Sigmoid colon (tissue), 7 donors: ENCODE data around the gene GLRA1. TPM values are rescaled to one million over a fixed set of nuclear protein-coding genes. Genes with fewer than 3 reads are reported as not detected.

Source experiments
- DNase-seq: peaks from one replicate; pipeline ENCODE4 v3.0.0-alpha.2; 2019
- H3K27ac ChIP-seq, 4 donors: fragments of 200-600 bp; sonication (generic); one replicate each; pipeline ENCODE4 v1.5.1; 2016 to 2019; ENCODE audit warnings: mild to moderate bottlenecking in 1 of 4
- H3K27me3 ChIP-seq, 3 donors: fragments of 200-600 bp; sonication (generic); one replicate each; pipeline ENCODE4 v1.5.1; 2019; ENCODE audit warnings: mild to moderate bottlenecking in 1 of 3
- H3K36me3 ChIP-seq, 4 donors: fragments of 200-600 bp; sonication (generic); one replicate each; pipeline ENCODE4 v1.5.1; 2016 to 2019
- H3K4me1 ChIP-seq, 4 donors: fragments of 200-600 bp; sonication (generic); one replicate each; pipeline ENCODE4 v1.5.1; 2017 to 2019
- H3K4me3 ChIP-seq, 4 donors: fragments of 200-600 bp; sonication (generic); one replicate each; pipeline ENCODE4 v1.5.1; 2017 to 2019; ENCODE audit warnings: mild to moderate bottlenecking in 2 of 4, moderate library complexity in 1 of 4
- H3K9me3 ChIP-seq, 4 donors: fragments of 200-600 bp in 3 of 4; sonication (generic) in 3 of 4; one replicate each; pipeline versions ENCODE4 v1.5.1 to v1.6.1; 2013 to 2019
- CTCF ChIP-seq, 4 experiments: fragments of 450-650 bp in 3 of 4; fragments of 200-600 bp in 1 of 4; IDR thresholded peaks; one replicate each; pipeline ENCODE4 v1.5.1; 2016 to 2019; ENCODE audit warnings: antibody characterized with exemption in 4 of 4, mild to moderate bottlenecking in 3 of 4, moderate library complexity in 2 of 4
- EP300 ChIP-seq, 4 donors: sonication (generic); formaldehyde crosslinking; IDR thresholded peaks; one replicate each; pipeline ENCODE4 v1.6.1; 2017; ENCODE audit warnings: antibody characterized with exemption in 4 of 4
- POLR2A ChIP-seq, 2 donors: fragments of 450-650 bp; IDR thresholded peaks; one replicate each; pipeline ENCODE4 v1.6.1; 2016; ENCODE audit warnings: antibody characterized with exemption in 2 of 2, mild to moderate bottlenecking in 2 of 2, moderate library complexity in 2 of 2
- POLR2AphosphoS5 ChIP-seq, 4 donors: sonication (generic); formaldehyde crosslinking; IDR thresholded peaks; one replicate each; pipeline ENCODE4 v1.6.1; 2017; ENCODE audit warnings: antibody characterized with exemption in 4 of 4
- WGBS, 2 donors: extraction: QIAGEN DNeasy Blood & Tissue Kit; methylation state at CpG; one replicate each; pipeline ENCODE4 v1.1.7; 2013; 5-methylcytosine and 5-hydroxymethylcytosine counted together
- intact Hi-C: fragments of 100-400 bp; cut with DNase I; formaldehyde crosslinking; loops from one replicate; pipeline ENCODE4 v1.15.1; 2023
- polyA plus RNA-seq, 3 donors: library from polyadenylated mRNA; stranded (reverse); fragments of 200-250 nt; gene quantifications; one replicate each; pipeline ENCODE4 v1.2.3, GENCODE V29; 2013
- total RNA-seq, 4 donors: library from RNA; depleted of rRNA; stranded (reverse); fragments of >200 nt; gene quantifications; one replicate each; pipeline ENCODE4 v1.1.0, GENCODE V29; 2016
- donor health status: healthy with polysubstance abuse.
- donor health status: Bipolar disorder and iron deficiency.
- donor health status: healthy.

Gene GLRA1
- total and polyA plus RNA-seq, 7 donors, result not detected

- 67 to 75% methylated on average over 6 of the region's 6 CpGs for WGBS, 2 donors
- Histone ChIP-seq H3K36me3 (no peaks in the 10 kb centered on the region), H3K4me3 (no peak overlapping the region), H3K9me3 (no peaks in the 10 kb centered on the region), H3K4me1 (no peaks in the 10 kb centered on the region), H3K27ac (no peak overlapping the region), H3K27me3 (no peaks in the 10 kb centered on the region)
- no peak for DNase-seq
- TF ChIP-seq CTCF (IDR thresholded peaks at IDR 0.05) (no peak), POLR2A (IDR thresholded peaks at IDR 0.05) (no peak), POLR2AphosphoS5 (IDR thresholded peaks at IDR 0.05) (no peak), EP300 (IDR thresholded peaks at IDR 0.05) (no peak)
- intact Hi-C loops, result no loop called here
Observed at GRCh38 chr5:151889614-151890013, 35.0 kb downstream of the GLRA1 start.

GRCh38 chr5:151886546-151887275 lies 37.9 kb downstream of the GLRA1 start:
- no peaks in the 10 kb centered on the region for H3K27me3 ChIP-seq
- no peaks in the 10 kb centered on the region for H3K4me1 ChIP-seq
- H3K36me3 ChIP-seq, result no peaks in the 10 kb centered on the region
- H3K4me3 ChIP-seq, result no peak overlapping the region
- H3K27ac ChIP-seq, result no peak overlapping the region
- H3K9me3 ChIP-seq, result no peaks in the 10 kb centered on the region
- 83 to 86% methylated on average over 4 of the region's 4 CpGs for WGBS, 2 donors
- intact Hi-C loops, result no loop called here
- TF ChIP-seq EP300 (IDR thresholded peaks at IDR 0.05), result no peak
- no peak for TF ChIP-seq CTCF (IDR thresholded peaks at IDR 0.05)
- TF ChIP-seq POLR2AphosphoS5 (IDR thresholded peaks at IDR 0.05), result no peak
- TF ChIP-seq POLR2A (IDR thresholded peaks at IDR 0.05), result no peak
- no peak for DNase-seq

- no peak for DNase-seq
- Histone ChIP-seq H3K4me3 (no peak overlapping the region), H3K27me3 (no peaks in the 10 kb centered on the region), H3K4me1 (no peaks in the 10 kb centered on the region), H3K27ac (no peak overlapping the region), H3K9me3 (no peaks in the 10 kb centered on the region), H3K36me3 (no peaks in the 10 kb centered on the region)
- WGBS, 2 donors, result 77 to 81% methylated on average over 9 of the region's 9 CpGs
- intact Hi-C loops, result no loop called here
- TF ChIP-seq POLR2AphosphoS5 (IDR thresholded peaks at IDR 0.05) (no peak), CTCF (IDR thresholded peaks at IDR 0.05) (no peak), POLR2A (IDR thresholded peaks at IDR 0.05) (no peak), EP300 (IDR thresholded peaks at IDR 0.05) (no peak)
Observed at GRCh38 chr5:151885138-151885908, 39.3 kb downstream of the GLRA1 start.

GRCh38 chr5:151881621-151882225 lies 42.9 kb downstream of the GLRA1 start:
- Histone ChIP-seq H3K27me3 (no peaks in the 10 kb centered on the region), H3K9me3 (no peaks in the 10 kb centered on the region), H3K4me1 (no peaks in the 10 kb centered on the region), H3K36me3 (no peaks in the 10 kb centered on the region), H3K4me3 (no peak overlapping the region), H3K27ac (no peak overlapping the region)
- WGBS, 2 donors, result 53 to 57% methylated on average over 2 of the region's 2 CpGs
- no peak for TF ChIP-seq POLR2A (IDR thresholded peaks at IDR 0.05)
- intact Hi-C loops, result no loop called here
- DNase-seq, result no peak

- Histone ChIP-seq H3K4me1 (no peaks in the 10 kb centered on the region), H3K27ac (no peak overlapping the region), H3K9me3 (no peaks in the 10 kb centered on the region), H3K27me3 (no peaks in the 10 kb centered on the region), H3K36me3 (no peaks in the 10 kb centered on the region), H3K4me3 (no peak overlapping the region)
- intact Hi-C loops, result no loop called here
- DNase-seq, result no peak
- TF ChIP-seq EP300 (IDR thresholded peaks at IDR 0.05), result no peak
- TF ChIP-seq POLR2AphosphoS5 (IDR thresholded peaks at IDR 0.05), result no peak
- TF ChIP-seq CTCF (IDR thresholded peaks at IDR 0.05), result no peak
- TF ChIP-seq POLR2A (IDR thresholded peaks at IDR 0.05), result no peak
Observed at GRCh38 chr5:151880324-151880723, 44.3 kb downstream of the GLRA1 start.
